VCaP (cell line): ENCODE results near the gene GNS.
A peak's percentile ranks its signal among the peaks of the same experiment; 100 is the strongest.

ENCODE experiments used
- H3K27ac ChIP-seq: fragments of 450-650 bp; 2 replicates; pipeline ENCODE4 v1.5.1; 2017
- CTCF ChIP-seq: fragments of 450-650 bp; conservative IDR thresholded peaks from 2 replicates; pipeline ENCODE4 v1.5.1; 2017; ENCODE audit warnings: mild to moderate bottlenecking, moderate library complexity

The GNS gene

GRCh38 chr12:64791036-64791435, 31.8 kb upstream of the GNS start:
- TF ChIP-seq CTCF: no peak

GRCh38 chr12:64790166-64790565, 31.0 kb upstream of the GNS start:
- TF ChIP-seq CTCF: no peak
- peak overlapping the region; percentile 77 for H3K27ac ChIP-seq

More at GRCh38 chr12:64791036-64791435, 31.8 kb upstream of the GNS start:
- peak overlapping the region; percentile 77 for H3K27ac ChIP-seq

GRCh38 chr12:64785838-64786237, 26.6 kb upstream of the GNS start:
- TF ChIP-seq CTCF: no peak
- H3K27ac ChIP-seq: no peak overlapping the region

- no peak for TF ChIP-seq CTCF
- H3K27ac ChIP-seq: peak overlapping the region; percentile 96
These were observed 23.1 kb upstream of the GNS start for GRCh38 chr12:64782191-64782876.

- peak overlapping the region; percentile 96 for H3K27ac ChIP-seq
- peak; percentile 19; the same call in 1 of the 2 replicates for TF ChIP-seq CTCF
These were observed 22.3 kb upstream of the GNS start for GRCh38 chr12:64781280-64782190.

- peak; percentile 51 for TF ChIP-seq CTCF
- H3K27ac ChIP-seq: peak overlapping the region; percentile 96
These were observed 21.5 kb upstream of the GNS start for GRCh38 chr12:64780531-64781279.

GRCh38 chr12:64780132-64780530, 20.9 kb upstream of the GNS start:
- TF ChIP-seq CTCF: no peak
- peak overlapping the region; percentile 96 for H3K27ac ChIP-seq
